HEK293 (cell line): ENCODE measurements around the gene ADAMTSL5.
A peak's percentile ranks its signal among the peaks of the same experiment; 100 is the strongest.

Source experiments
- CTCF ChIP-seq: fragments of 450-650 bp; formaldehyde crosslinking; IDR thresholded peaks from 2 replicates; pipeline ENCODE4 v1.5.1; 2016; ENCODE audit warnings: missing biosample characterization, missing genetic modification characterization
- EGR2 ChIP-seq: fragments of 450-650 bp; formaldehyde crosslinking; IDR thresholded peaks from 2 replicates; pipeline ENCODE4 v1.5.1; 2016; ENCODE audit warnings: low read depth, missing biosample characterization, missing genetic modification characterization
- GLIS2 ChIP-seq: fragments of 450-650 bp; formaldehyde crosslinking; IDR thresholded peaks from 2 replicates; pipeline ENCODE4 v1.5.1; 2016; ENCODE audit warnings: missing biosample characterization, missing genetic modification characterization
- KLF1 ChIP-seq: fragments of 450-650 bp; formaldehyde crosslinking; IDR thresholded peaks from 2 replicates; pipeline ENCODE4 v1.5.1; 2016; ENCODE audit warnings: missing biosample characterization, missing genetic modification characterization
- KLF10 ChIP-seq: fragments of 450-650 bp; IDR thresholded peaks from 2 replicates; pipeline ENCODE4 v1.5.1; 2018; ENCODE audit warnings: missing biosample characterization, mild to moderate bottlenecking, missing genetic modification characterization
- KLF17 ChIP-seq: fragments of 450-650 bp; formaldehyde crosslinking; IDR thresholded peaks from 2 replicates; pipeline ENCODE4 v1.5.1; 2016; ENCODE audit warnings: missing biosample characterization, missing genetic modification characterization
- KLF7 ChIP-seq: fragments of 450-650 bp; formaldehyde crosslinking; IDR thresholded peaks from 2 replicates; pipeline ENCODE4 v1.5.1; 2016; ENCODE audit warnings: missing biosample characterization, missing genetic modification characterization, borderline replicate concordance
- KLF9 ChIP-seq: fragments of 450-650 bp; formaldehyde crosslinking; IDR thresholded peaks from 2 replicates; pipeline ENCODE4 v1.5.1; 2016; ENCODE audit warnings: missing biosample characterization, missing genetic modification characterization, low read depth
- OSR2 ChIP-seq: fragments of 450-650 bp; formaldehyde crosslinking; IDR thresholded peaks from 2 replicates; pipeline ENCODE4 v1.5.1; 2016; ENCODE audit warnings: missing biosample characterization, missing genetic modification characterization
- PATZ1 ChIP-seq: fragments of 450-650 bp; formaldehyde crosslinking; IDR thresholded peaks from 2 replicates; pipeline ENCODE4 v1.5.1; 2016; ENCODE audit warnings: missing biosample characterization, missing genetic modification characterization
- PRDM10 ChIP-seq: fragments of 450-650 bp; formaldehyde crosslinking; IDR thresholded peaks from 2 replicates; pipeline ENCODE4 v1.5.1; 2016; ENCODE audit warnings: missing biosample characterization, missing genetic modification characterization
- SP3 ChIP-seq: fragments of 450-650 bp; formaldehyde crosslinking; IDR thresholded peaks from 2 replicates; pipeline ENCODE4 v1.5.1; 2016; ENCODE audit warnings: missing biosample characterization, missing genetic modification characterization
- YY2 ChIP-seq: fragments of 450-650 bp; formaldehyde crosslinking; IDR thresholded peaks from 2 replicates; pipeline ENCODE4 v1.5.1; 2016; ENCODE audit warnings: missing biosample characterization, missing genetic modification characterization
- ZBTB26 ChIP-seq: fragments of 450-650 bp; formaldehyde crosslinking; optimal IDR thresholded peaks from 2 replicates; pipeline ENCODE3; 2016; ENCODE audit warnings: missing biosample characterization, mild to moderate bottlenecking, missing genetic modification characterization
- ZBTB48 ChIP-seq: fragments of 450-650 bp; formaldehyde crosslinking; IDR thresholded peaks from 2 replicates; pipeline ENCODE4 v1.5.1; 2016; ENCODE audit warnings: missing biosample characterization, missing genetic modification characterization
- ZBTB7A ChIP-seq: fragments of 450-650 bp; formaldehyde crosslinking; IDR thresholded peaks from 2 replicates; pipeline ENCODE4 v1.5.1; 2016; ENCODE audit warnings: low read depth, missing biosample characterization, missing genetic modification characterization
- ZFHX2 ChIP-seq: fragments of 450-650 bp; formaldehyde crosslinking; conservative IDR thresholded peaks from 2 replicates; pipeline ENCODE4 v1.5.1; 2016; ENCODE audit warnings: missing biosample characterization, missing genetic modification characterization
- ZFP37 ChIP-seq: fragments of 450-650 bp; formaldehyde crosslinking; IDR thresholded peaks from 2 replicates; pipeline ENCODE4 v1.5.1; 2016; ENCODE audit warnings: missing biosample characterization, missing genetic modification characterization
- ZFP69B ChIP-seq: fragments of 450-650 bp; formaldehyde crosslinking; IDR thresholded peaks from 2 replicates; pipeline ENCODE4 v1.5.1; 2016; ENCODE audit warnings: missing biosample characterization, missing genetic modification characterization
- ZIC2 ChIP-seq: fragments of 450-650 bp; formaldehyde crosslinking; IDR thresholded peaks from 2 replicates; pipeline ENCODE4 v1.5.1; 2016; ENCODE audit warnings: missing biosample characterization, missing genetic modification characterization
- ZNF335 ChIP-seq: fragments of 450-650 bp; formaldehyde crosslinking; conservative IDR thresholded peaks from 2 replicates; pipeline ENCODE4 v1.5.1; 2016; ENCODE audit warnings: missing biosample characterization, missing genetic modification characterization
- ZNF639 ChIP-seq: fragments of 450-650 bp; formaldehyde crosslinking; IDR thresholded peaks from 2 replicates; pipeline ENCODE4 v1.5.1; 2016; ENCODE audit warnings: missing biosample characterization, missing genetic modification characterization
- ZNF664 ChIP-seq: fragments of 450-650 bp; formaldehyde crosslinking; IDR thresholded peaks from 2 replicates; pipeline ENCODE4 v1.5.1; 2016; ENCODE audit warnings: missing biosample characterization, missing genetic modification characterization
- ZNF792 ChIP-seq: fragments of 450-650 bp; formaldehyde crosslinking; IDR thresholded peaks from 2 replicates; pipeline ENCODE4 v1.5.1; 2016; ENCODE audit warnings: missing biosample characterization, missing genetic modification characterization
- ZSCAN18 ChIP-seq: fragments of 450-650 bp; formaldehyde crosslinking; IDR thresholded peaks from 2 replicates; pipeline ENCODE4 v1.5.1; 2016; ENCODE audit warnings: missing biosample characterization, missing genetic modification characterization
- ZSCAN30 ChIP-seq: fragments of 450-650 bp; IDR thresholded peaks from 2 replicates; pipeline ENCODE4 v1.5.1; 2018; ENCODE audit warnings: missing biosample characterization, mild to moderate bottlenecking, missing genetic modification characterization, moderate library complexity

Gene ADAMTSL5

GRCh38 chr19:1513499-1514294 is 878 bp upstream of the ADAMTSL5 start (continued):
- TF ChIP-seq ZNF639 (0 out of 2 replicates have a peak, but pooled peaks have one; percentile 43), ZSCAN30 (tag by site-specific recombination) (peak; percentile 85), ZFP37 (no peak), GLIS2 (tag by site-specific recombination) (peak; percentile 85; the same call in 1 of the 2 replicates), ZBTB7A (0 out of 2 replicates have a peak, but pooled peaks have one; percentile 20), PATZ1 (tag by site-specific recombination) (peak; percentile 50), KLF17 (tag by site-specific recombination) (peak; percentile 77; the same call in 1 of the 2 replicates), KLF7 (tag by site-specific recombination) (0 out of 2 replicates have a peak, but pooled peaks have one; percentile 27), ZIC2 (tag by site-specific recombination) (peak; percentile 34), PRDM10 (tag by site-specific recombination) (peak; percentile 25; the same call in 1 of the 2 replicates), ZFHX2 (tag by site-specific recombination) (peak; percentile 76), ZNF792 (tag by site-specific recombination) (peak; percentile 97), ZFP69B (tag by site-specific recombination) (peak; percentile 82; the same call in 1 of the 2 replicates), KLF9 (tag by site-specific recombination) (peak; percentile 69; the same call in 1 of the 2 replicates), ZBTB26 (tag by site-specific recombination) (peak; percentile 46), ZSCAN18 (no peak), CTCF (peak; percentile 80), YY2 (tag by site-specific recombination) (no peak), ZNF664 (peak; percentile 56; the same call in 1 of the 2 replicates), ZBTB48 (peak; percentile 74; the same call in 1 of the 2 replicates), KLF10 (tag by site-specific recombination) (peak; percentile 65), SP3 (tag by site-specific recombination) (peak; percentile 71), ZNF335 (tag by site-specific recombination) (peak; percentile 90), EGR2 (tag by site-specific recombination) (peak; percentile 46), OSR2 (tag by site-specific recombination) (no peak), KLF1 (tag by site-specific recombination) (peak; percentile 85)
